B cell (primary cell): ENCODE results near the gene RNMT. TPM values are rescaled to one million over a fixed set of nuclear protein-coding genes. Genes with fewer than 3 reads are reported as not detected.

Source experiments
- ATAC-seq: fragments of 200-7000 bp; cut with Tn5 transposase; one replicate; pipeline ENCODE4 v1.10.0; 2021; ENCODE audit warnings: low read depth, mild to moderate bottlenecking, moderate number of reproducible peaks, moderate library complexity
- CTCF ChIA-PET: fragments of 350-600 bp; sonication (Branson Sonifier 250); formaldehyde crosslinking; loops from one replicate; lab custom pipeline; 2021; ENCODE audit warnings: antibody characterized with exemption, inconsistent platforms; lab: Charles Lee
- POLR2A ChIA-PET: fragments of 350-600 bp; sonication (Branson Sonifier 250); formaldehyde crosslinking; loops from one replicate; lab custom pipeline; 2021; ENCODE audit warnings: antibody characterized with exemption; lab: Charles Lee
- DNase-seq: peaks from one replicate; pipeline ENCODE4 v3.0.0; 2013
- H2AFZ ChIP-seq: 2 replicates; pipeline ENCODE4 v1.6.1; 2012; ENCODE audit warnings: mild to moderate bottlenecking, low read depth, low read length; ENCODE audit not compliant: insufficient read depth, poor library complexity, severe bottlenecking
- H3K27ac ChIP-seq, 2 donors: 1 replicate in 1 of 2; 2 replicates in 1 of 2; pipeline ENCODE4 v1.5.1; 2012 to 2013; ENCODE audit warnings: low read length in 2 of 2, mild to moderate bottlenecking in 2 of 2, moderate library complexity in 1 of 2
- H3K27me3 ChIP-seq, 4 experiments: fragments of 200-600 bp in 1 of 4; sonication (generic) in 1 of 4; replicated peaks in 1 of 4; 1 replicate in 2 of 4; 2 replicates in 2 of 4; pipeline versions ENCODE4 v1.6.1 to v1.7.0; 2013 to 2016; ENCODE audit warnings: low read length in 3 of 4, mild to moderate bottlenecking in 2 of 4, mixed read lengths in 1 of 4, moderate library complexity in 1 of 4; ENCODE audit not compliant: insufficient read depth in 4 of 4, control insufficient read depth in 3 of 4; ENCODE audit errors: control extremely low read depth in 1 of 4
- H3K36me3 ChIP-seq, 2 experiments: replicated peaks in 1 of 2; 1 replicate in 1 of 2; 2 replicates in 1 of 2; pipeline versions ENCODE4 v1.6.1 to v1.7.1; 2013; ENCODE audit warnings: low read length in 1 of 2; ENCODE audit not compliant: insufficient read depth in 2 of 2, control insufficient read depth in 1 of 2; ENCODE audit errors: control extremely low read depth in 1 of 2, extremely low read depth in 1 of 2
- H3K4me1 ChIP-seq, 2 donors: fragments of 200-600 bp in 1 of 2; sonication (generic) in 1 of 2; 1 replicate in 1 of 2; 2 replicates in 1 of 2; pipeline versions ENCODE4 v1.5.1 to v1.6.1; 2013 to 2017; ENCODE audit warnings: low read length in 2 of 2; ENCODE audit not compliant: control insufficient read depth in 2 of 2, insufficient read depth in 2 of 2
- H3K4me2 ChIP-seq: replicated peaks from 2 replicates; pipeline ENCODE3; 2012; ENCODE audit warnings: mild to moderate bottlenecking, low read depth, low read length; ENCODE audit not compliant: poor library complexity, severe bottlenecking
- H3K4me3 ChIP-seq, 5 experiments: fragments of 200-600 bp in 1 of 5; sonication (generic) in 1 of 5; 1 replicate in 3 of 5; 2 replicates in 2 of 5; pipeline versions ENCODE4 v1.5.1 to v1.7.0; 2011 to 2016; ENCODE audit warnings: low read length in 4 of 5, mild to moderate bottlenecking in 4 of 5, low read depth in 2 of 5, control low read depth in 1 of 5, moderate library complexity in 1 of 5; ENCODE audit not compliant: insufficient read depth in 1 of 5; ENCODE audit errors: control extremely low read depth in 1 of 5, extremely low read depth in 1 of 5
- H3K79me2 ChIP-seq: fragments of 200-600 bp; sonication (generic); one replicate; pipeline ENCODE4 v1.6.0; 2016; ENCODE audit warnings: low read length; ENCODE audit not compliant: control insufficient read depth, insufficient read depth
- H3K9ac ChIP-seq: fragments of 200-600 bp; sonication (generic); 2 replicates; pipeline ENCODE4 v1.6.1; 2017; ENCODE audit warnings: mild to moderate bottlenecking, low read length, moderate library complexity
- H3K9me3 ChIP-seq, 3 donors: one replicate each; pipeline versions ENCODE4 v1.6.1 to v1.7.1; 2013; ENCODE audit warnings: low read length in 2 of 3; ENCODE audit not compliant: control insufficient read depth in 2 of 3, insufficient read depth in 1 of 3; ENCODE audit errors: control extremely low read depth in 1 of 3
- H4K20me1 ChIP-seq: 2 replicates; pipeline ENCODE4 v1.6.0; 2012; ENCODE audit warnings: mild to moderate bottlenecking, low read length; ENCODE audit not compliant: insufficient read depth, control insufficient read depth, poor library complexity, severe bottlenecking
- H3K27ac Mint-ChIP-seq: one replicate; pipeline ENCODE4 v1.8.0; 2021; ENCODE audit warnings: mixed read lengths
- H3K27me3 Mint-ChIP-seq: one replicate; pipeline ENCODE4 v1.8.0; 2021; ENCODE audit warnings: mixed read lengths
- H3K4me1 Mint-ChIP-seq: one replicate; pipeline ENCODE4 v1.8.0; 2021; ENCODE audit warnings: mixed read lengths
- H3K4me3 Mint-ChIP-seq: one replicate; pipeline ENCODE4 v1.8.0; 2021; ENCODE audit warnings: mixed read lengths
- H3K9me3 Mint-ChIP-seq: one replicate; pipeline ENCODE4 v1.8.0; 2022; ENCODE audit warnings: mixed read lengths; ENCODE audit not compliant: insufficient read depth
- EZH2 ChIP-seq: IDR thresholded peaks from 2 replicates; pipeline ENCODE4 v1.6.1; 2012; ENCODE audit warnings: borderline replicate concordance, low read depth, mild to moderate bottlenecking, moderate library complexity, low read length; ENCODE audit not compliant: insufficient read depth, poor library complexity, severe bottlenecking
- WGBS: methylation state at CpG from one replicate; pipeline ENCODE4 v1.1.5; 2013; ENCODE audit warnings: missing lambda C conversion rate; ENCODE audit not compliant: insufficient coverage; 5-methylcytosine and 5-hydroxymethylcytosine counted together
- intact Hi-C: fragments of 100-400 bp; cut with micrococcal nuclease; formaldehyde crosslinking; loops from one replicate; pipeline ENCODE4 v1.10.0; 2022
- polyA plus RNA-seq: library from polyadenylated mRNA; depleted of rRNA; stranded (reverse); fragments of >200 nt; gene quantifications from 2 replicates; pipeline ENCODE4 v1.2.3, GENCODE V29; 2012
- total RNA-seq, 2 donors: library from RNA; stranded (reverse); fragments of 120-200 nt in 1 of 2; gene quantifications; 1 replicate in 1 of 2; 2 replicates in 1 of 2; pipeline versions ENCODE4 v1.2.3 to v1.2.4, GENCODE V29; 2013 to 2022
- TF ChIP-seq, protein P1 (sequence below): fragments of 200-600 bp; IDR thresholded peaks from one replicate; pipeline ENCODE4 v1.8.0; 2022; ENCODE audit warnings: antibody characterized with exemption, mild to moderate bottlenecking

RNMT gene
- total and polyA plus RNA-seq, 2 donors (not counting 1 experiment from before 2014, with no cell fraction given), result 15.4 to 57.8 TPM

DNA sequence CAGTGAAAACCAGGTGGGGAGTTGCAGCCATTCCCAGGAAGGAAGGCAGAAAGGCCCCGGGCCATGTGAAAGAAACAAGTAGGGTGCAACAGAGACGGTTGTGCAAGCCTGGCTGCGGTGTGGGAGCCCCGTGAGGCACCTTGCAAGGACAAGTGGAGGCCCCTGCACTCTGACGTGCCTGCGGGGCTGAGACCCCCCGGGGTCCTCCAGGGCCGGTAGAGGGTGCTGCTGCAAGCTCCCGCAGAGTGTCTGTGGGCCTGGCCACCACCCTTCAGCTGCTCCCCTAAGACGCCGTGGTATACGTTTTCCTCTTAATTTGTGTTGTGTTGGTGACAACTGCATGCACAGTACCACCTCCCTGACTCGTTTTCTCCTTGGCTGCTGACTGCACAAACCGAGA is 70.0 kb downstream of the RNMT start:
- CTCF ChIA-PET, result interaction anchor here (1.6 kb wide), 1 partner anchor 16 kb away, joined by 8 read pairs; no protein-coding TSS in a partner anchor

DNA sequence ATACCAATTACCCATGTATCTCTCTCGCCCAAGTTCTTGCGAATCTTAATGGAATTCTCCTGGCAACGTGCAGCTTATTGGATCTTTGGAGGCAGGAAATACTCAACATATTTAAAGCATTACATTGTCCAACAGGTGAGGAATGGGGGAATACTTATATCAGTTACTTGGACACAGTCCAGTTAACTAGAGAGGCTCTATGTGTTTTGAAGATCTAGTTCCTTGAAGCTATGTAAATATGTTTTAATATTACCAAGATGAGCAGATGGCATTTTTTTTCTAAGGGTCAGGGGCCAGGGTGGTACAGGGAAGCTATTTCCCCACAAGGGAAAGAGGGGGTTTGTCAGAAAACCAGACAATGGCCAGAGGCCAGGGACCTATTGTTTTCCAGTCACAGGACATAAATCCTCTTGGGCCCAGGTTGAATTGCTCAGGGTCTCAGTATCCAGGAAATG is 70.7 kb downstream of the RNMT start:
- WGBS, result no CpG with 5 or more reads among the region's 3 CpGs
- no peak overlapping the region for H3K27ac Mint-ChIP-seq
- ATAC-seq, result no peak
- Histone ChIP-seq H2AFZ (no peak overlapping the region), H3K27ac (no peak overlapping the region), H3K27me3 (peaks cover 0 to 25% (median 12%) of the 10 kb centered on the region in 4 experiments), H4K20me1 (no peaks in the 10 kb centered on the region), H3K9ac (no peak overlapping the region), H3K79me2 (no peaks in the 10 kb centered on the region), H3K36me3 (no peaks in the 10 kb centered on the region), H3K4me2 (no peak overlapping the region), H3K9me3 (peaks cover 0 to 6% (median 0%) of the 10 kb centered on the region in 3 donors), H3K4me1 (peaks cover 8 to 9% of the 10 kb centered on the region in 2 donors), H3K4me3 (no peak overlapping the region)
- H3K4me3 Mint-ChIP-seq, result no peak overlapping the region
- CTCF ChIA-PET, result interaction anchor here (0.7 to 1.6 kb wide), 2 partner anchors 15 to 151 kb away, joined by 3 to 8 read pairs; no protein-coding TSS in a partner anchor
- no peaks in the 10 kb centered on the region for H3K9me3 Mint-ChIP-seq
- H3K27me3 Mint-ChIP-seq, result peaks cover 45% of the 10 kb centered on the region
- peaks cover 4% of the 10 kb centered on the region for H3K4me1 Mint-ChIP-seq
- intact Hi-C loops, result no loop called here
- DNase-seq, result no peak
- TF ChIP-seq EZH2, result no peak
- TF ChIP-seq, protein P1, sequence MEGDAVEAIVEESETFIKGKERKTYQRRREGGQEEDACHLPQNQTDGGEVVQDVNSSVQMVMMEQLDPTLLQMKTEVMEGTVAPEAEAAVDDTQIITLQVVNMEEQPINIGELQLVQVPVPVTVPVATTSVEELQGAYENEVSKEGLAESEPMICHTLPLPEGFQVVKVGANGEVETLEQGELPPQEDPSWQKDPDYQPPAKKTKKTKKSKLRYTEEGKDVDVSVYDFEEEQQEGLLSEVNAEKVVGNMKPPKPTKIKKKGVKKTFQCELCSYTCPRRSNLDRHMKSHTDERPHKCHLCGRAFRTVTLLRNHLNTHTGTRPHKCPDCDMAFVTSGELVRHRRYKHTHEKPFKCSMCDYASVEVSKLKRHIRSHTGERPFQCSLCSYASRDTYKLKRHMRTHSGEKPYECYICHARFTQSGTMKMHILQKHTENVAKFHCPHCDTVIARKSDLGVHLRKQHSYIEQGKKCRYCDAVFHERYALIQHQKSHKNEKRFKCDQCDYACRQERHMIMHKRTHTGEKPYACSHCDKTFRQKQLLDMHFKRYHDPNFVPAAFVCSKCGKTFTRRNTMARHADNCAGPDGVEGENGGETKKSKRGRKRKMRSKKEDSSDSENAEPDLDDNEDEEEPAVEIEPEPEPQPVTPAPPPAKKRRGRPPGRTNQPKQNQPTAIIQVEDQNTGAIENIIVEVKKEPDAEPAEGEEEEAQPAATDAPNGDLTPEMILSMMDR, result no peak
- POLR2A ChIA-PET, result no interaction called here

More for the DNA sequence above, 70.0 kb downstream of the RNMT start:
- Mint-ChIP-seq H3K4me1 (peaks cover 4% of the 10 kb centered on the region), H3K4me3 (no peak overlapping the region), H3K9me3 (no peaks in the 10 kb centered on the region), H3K27ac (no peak overlapping the region), H3K27me3 (peaks cover 42% of the 10 kb centered on the region)
- intact Hi-C loops, result no loop called here
- H3K9ac ChIP-seq, result no peak overlapping the region
- H3K36me3 ChIP-seq, result no peaks in the 10 kb centered on the region
- no peak overlapping the region for H3K4me2 ChIP-seq
- no peak overlapping the region for H3K27ac ChIP-seq
- H3K27me3 ChIP-seq, result peaks cover 0 to 24% (median 11%) of the 10 kb centered on the region in 4 experiments
- DNase-seq, result no peak
- no peaks in the 10 kb centered on the region for H3K79me2 ChIP-seq
- peaks cover 0 to 6% (median 0%) of the 10 kb centered on the region in 3 donors for H3K9me3 ChIP-seq
- 86% methylated on average over 13 of the region's 14 CpGs for WGBS
- POLR2A ChIA-PET, result no interaction called here
- no peak for ATAC-seq
- H3K4me3 ChIP-seq, result no peak overlapping the region
- peaks cover 8 to 9% of the 10 kb centered on the region in 2 donors for H3K4me1 ChIP-seq
- H4K20me1 ChIP-seq, result no peaks in the 10 kb centered on the region
- no peak overlapping the region for H2AFZ ChIP-seq
- TF ChIP-seq, protein P1, result no peak
- TF ChIP-seq EZH2, result no peak
